DLD1 (cell line): ENCODE data around the gene PLCB1.
"Not testable (repeated sequence)": the region's sequence is repeated elsewhere in the genome, so short reads cannot be mapped to it uniquely, and the experiment has no call there.

Experiments
- in situ Hi-C: cut with HindIII; loops from 2 replicates; pipeline ENCODE4 v1.10.0; 2017; ENCODE audit warnings: low sequenced_read_pairs

The PLCB1 gene

GRCh38 chr20:8131598-8132483 is at the start of gene PLCB1:
PLCB1 (plus strand) TSS chr20:8132266; CDS start chr20:8132652, 386 bp downstream.
- in situ Hi-C loops: no loop called here

GRCh38 chr20:8082989-8083388 is 49.1 kb upstream of the PLCB1 start:
- in situ Hi-C loops: no loop called here

- in situ Hi-C loops: no loop called here
These were observed 42.4 kb upstream of the PLCB1 start for GRCh38 chr20:8089668-8090067.

GRCh38 chr20:8094415-8094818 is 37.6 kb upstream of the PLCB1 start:
- in situ Hi-C loops: no loop called here

GRCh38 chr20:8094850-8095249 is 37.2 kb upstream of the PLCB1 start:
- in situ Hi-C loops: no loop called here

GRCh38 chr20:8095648-8096572 is 36.2 kb upstream of the PLCB1 start:
- in situ Hi-C loops: no loop called here

- in situ Hi-C loops: no loop called here
These were observed 34.8 kb upstream of the PLCB1 start for GRCh38 chr20:8097307-8097706.

- in situ Hi-C loops: no loop called here
These were observed 27.8 kb upstream of the PLCB1 start for GRCh38 chr20:8104252-8104651.

GRCh38 chr20:8114612-8115011 is 17.5 kb upstream of the PLCB1 start:
- in situ Hi-C loops: not testable (repeated sequence)

GRCh38 chr20:8115436-8115835 is 16.6 kb upstream of the PLCB1 start:
- in situ Hi-C loops: no loop called here

GRCh38 chr20:8116067-8116811 is 15.8 kb upstream of the PLCB1 start:
- in situ Hi-C loops: no loop called here

GRCh38 chr20:8117636-8118035 is 14.4 kb upstream of the PLCB1 start:
- in situ Hi-C loops: no loop called here

- in situ Hi-C loops: no loop called here
These were observed 14.0 kb upstream of the PLCB1 start for GRCh38 chr20:8118039-8118438.

- in situ Hi-C loops: no loop called here
These were observed 13.3 kb upstream of the PLCB1 start for GRCh38 chr20:8118760-8119159.

GRCh38 chr20:8121666-8122065 is 10.4 kb upstream of the PLCB1 start:
- in situ Hi-C loops: no loop called here

GRCh38 chr20:8124639-8125038 is 7.4 kb upstream of the PLCB1 start:
- in situ Hi-C loops: no loop called here

GRCh38 chr20:8126181-8126580 is 5.9 kb upstream of the PLCB1 start:
- in situ Hi-C loops: no loop called here

GRCh38 chr20:8126841-8127378 is 5.2 kb upstream of the PLCB1 start:
- in situ Hi-C loops: no loop called here

GRCh38 chr20:8127553-8128255 is 4.4 kb upstream of the PLCB1 start:
- in situ Hi-C loops: no loop called here
